ENCODE results near the gene PLCB1.

PLCB1 gene

GRCh38 chr20:8425016-8425415 is 292.9 kb downstream of the PLCB1 start:
- no peaks in the 10 kb centered on the region for H3K9me3 ChIP-seq (ENCODE audit: control insufficient read depth, insufficient read depth, low read length)
- H3F3A ChIP-seq (ENCODE audit: control insufficient read depth, insufficient read depth): no peaks in the 10 kb centered on the region
- no peaks in the 10 kb centered on the region for H3K36me3 ChIP-seq (ENCODE audit: control insufficient read depth, low read length)
- H3K9me2 ChIP-seq (replicated peaks; ENCODE audit: control insufficient read depth, low read length): no peaks in the 10 kb centered on the region
- H4K20me1 ChIP-seq (ENCODE audit: control insufficient read depth, insufficient read depth, low read depth, low read length): no peaks in the 10 kb centered on the region
- H3K27me3 ChIP-seq (ENCODE audit: control insufficient read depth, low read length): no peaks in the 10 kb centered on the region
- H3K27ac ChIP-seq (ENCODE audit: low read depth, low read length): no peak overlapping the region
- no peak overlapping the region for H3K4me3 ChIP-seq (ENCODE audit: low read length)
- TF ChIP-seq CTCF (IDR thresholded peaks at IDR 0.05; ENCODE audit: low read depth, low read length, poor library complexity, severe bottlenecking) (no peak), EZH2phosphoT487 (IDR thresholded peaks at IDR 0.05; ENCODE audit: borderline replicate concordance, low read length) (no peak)
- no peaks in the 10 kb centered on the region for H3K79me2 ChIP-seq (ENCODE audit: control insufficient read depth, low read length)
- H3K4me2 ChIP-seq (ENCODE audit: low read length): no peak overlapping the region
- H3K4me1 ChIP-seq (ENCODE audit: control insufficient read depth, low read length): no peaks in the 10 kb centered on the region

GRCh38 chr20:8425802-8426201 is 293.7 kb downstream of the PLCB1 start:
- Histone ChIP-seq H3K79me2 (ENCODE audit: control insufficient read depth, low read length) (no peaks in the 10 kb centered on the region), H3K4me3 (ENCODE audit: low read length) (no peak overlapping the region), H3K27me3 (ENCODE audit: control insufficient read depth, low read length) (no peaks in the 10 kb centered on the region), H3K9me2 (replicated peaks; ENCODE audit: control insufficient read depth, low read length) (no peaks in the 10 kb centered on the region), H3K9me3 (ENCODE audit: control insufficient read depth, insufficient read depth, low read length) (no peaks in the 10 kb centered on the region), H3K36me3 (ENCODE audit: control insufficient read depth, low read length) (no peaks in the 10 kb centered on the region), H3K4me1 (ENCODE audit: control insufficient read depth, low read length) (no peaks in the 10 kb centered on the region), H3F3A (ENCODE audit: control insufficient read depth, insufficient read depth) (no peaks in the 10 kb centered on the region), H3K27ac (ENCODE audit: low read depth, low read length) (no peak overlapping the region), H4K20me1 (ENCODE audit: control insufficient read depth, insufficient read depth, low read depth, low read length) (no peaks in the 10 kb centered on the region), H3K4me2 (ENCODE audit: low read length) (no peak overlapping the region)
- no peak for TF ChIP-seq CTCF (IDR thresholded peaks at IDR 0.05; ENCODE audit: low read depth, low read length, poor library complexity, severe bottlenecking)
- TF ChIP-seq EZH2phosphoT487 (IDR thresholded peaks at IDR 0.05; ENCODE audit: borderline replicate concordance, low read length): no peak

GRCh38 chr20:8427419-8428040 is 295.5 kb downstream of the PLCB1 start:
- TF ChIP-seq CTCF (IDR thresholded peaks at IDR 0.05; ENCODE audit: low read depth, low read length, poor library complexity, severe bottlenecking) (no peak), EZH2phosphoT487 (IDR thresholded peaks at IDR 0.05; ENCODE audit: borderline replicate concordance, low read length) (no peak)
- Histone ChIP-seq H3K27me3 (ENCODE audit: control insufficient read depth, low read length) (no peaks in the 10 kb centered on the region), H3K9me3 (ENCODE audit: control insufficient read depth, insufficient read depth, low read length) (no peaks in the 10 kb centered on the region), H3K9me2 (replicated peaks; ENCODE audit: control insufficient read depth, low read length) (no peaks in the 10 kb centered on the region), H3K36me3 (ENCODE audit: control insufficient read depth, low read length) (no peaks in the 10 kb centered on the region), H3K4me3 (ENCODE audit: low read length) (no peak overlapping the region), H3K27ac (ENCODE audit: low read depth, low read length) (no peak overlapping the region), H3K4me1 (ENCODE audit: control insufficient read depth, low read length) (no peaks in the 10 kb centered on the region), H3K79me2 (ENCODE audit: control insufficient read depth, low read length) (no peaks in the 10 kb centered on the region), H3F3A (ENCODE audit: control insufficient read depth, insufficient read depth) (no peaks in the 10 kb centered on the region), H3K4me2 (ENCODE audit: low read length) (no peak overlapping the region), H4K20me1 (ENCODE audit: control insufficient read depth, insufficient read depth, low read depth, low read length) (no peaks in the 10 kb centered on the region)
